K562 (cell line): Measurements from ENCODE around the gene FXYD4. TPM values are rescaled to one million over a fixed set of nuclear protein-coding genes. Genes with fewer than 3 reads are reported as not detected.

Source experiments
- CEBPB ChIP-seq: fragments of 450-650 bp; IDR thresholded peaks from 2 replicates; pipeline ENCODE4 v1.6.1; 2016; ENCODE audit warnings: missing genetic modification characterization, missing compliant biosample characterization
- DDX20 ChIP-seq: fragments of 450-650 bp; IDR thresholded peaks from 2 replicates; pipeline ENCODE4 v1.6.1; 2016; ENCODE audit warnings: missing genetic modification characterization, low read depth, mild to moderate bottlenecking, missing compliant biosample characterization, moderate library complexity
- ETS2 ChIP-seq: IDR thresholded peaks from 2 replicates; pipeline ENCODE4 v1.6.1; 2016; ENCODE audit warnings: borderline replicate concordance, missing genetic modification characterization, mild to moderate bottlenecking, moderate library complexity, missing compliant biosample characterization; ENCODE audit not compliant: poor library complexity, severe bottlenecking
- FIP1L1 ChIP-seq: fragments of 200-400 bp; formaldehyde crosslinking; IDR thresholded peaks from 2 replicates; pipeline ENCODE4 v1.6.1; 2018; ENCODE audit warnings: mild to moderate bottlenecking, low read depth, low read length; ENCODE audit not compliant: poor library complexity, severe bottlenecking
- HEY1 ChIP-seq: fragments of 250-450 bp; sonication (Bioruptor Pico); IDR thresholded peaks from 2 replicates; pipeline ENCODE4 v1.5.0; 2020; ENCODE audit warnings: mild to moderate bottlenecking, moderate library complexity, borderline replicate concordance
- HMGN3 ChIP-seq: IDR thresholded peaks from 2 replicates; pipeline ENCODE4 v1.6.1; 2011; ENCODE audit warnings: borderline replicate concordance, low read depth, mild to moderate bottlenecking, mixed read lengths, low read length; ENCODE audit not compliant: insufficient read length; ENCODE audit errors: extremely low read depth
- KDM4B ChIP-seq, 2 experiments: fragments of 450-650 bp in 1 of 2; sonication (generic) in 1 of 2; IDR thresholded peaks; 2 replicates each; pipeline ENCODE4 v1.6.1; 2016 to 2017; ENCODE audit warnings: borderline replicate concordance in 2 of 2, antibody characterized with exemption in 1 of 2, low read depth in 1 of 2, mild to moderate bottlenecking in 1 of 2
- NFRKB ChIP-seq: fragments of 450-650 bp; IDR thresholded peaks from 2 replicates; pipeline ENCODE4 v1.6.1; 2016; ENCODE audit warnings: low read depth
- POU5F1 ChIP-seq: fragments of 150-350 bp; IDR thresholded peaks from 2 replicates; pipeline ENCODE4 v1.6.1; 2014; ENCODE audit warnings: borderline replicate concordance, low read length, low read depth, mild to moderate bottlenecking; ENCODE audit not compliant: partially characterized antibody
- RFX5 ChIP-seq: IDR thresholded peaks from 2 replicates; pipeline ENCODE4 v1.6.1; 2011; ENCODE audit warnings: low read depth, mild to moderate bottlenecking, improper control_type of control experiment, low read length
- SNIP1 ChIP-seq: fragments of 450-650 bp; IDR thresholded peaks from 2 replicates; pipeline ENCODE4 v1.7.1; 2017; ENCODE audit warnings: low read depth, mild to moderate bottlenecking
- SOX6 ChIP-seq: fragments of 450-650 bp; IDR thresholded peaks from 2 replicates; pipeline ENCODE4 v1.6.1; 2014; ENCODE audit warnings: mild to moderate bottlenecking
- ZNF184 ChIP-seq: sonication (generic); formaldehyde crosslinking; IDR thresholded peaks from 2 replicates; pipeline ENCODE4 v1.5.0; 2020; ENCODE audit warnings: missing genetic modification reagents
- ZNF212 ChIP-seq: fragments of 450-650 bp; formaldehyde crosslinking; IDR thresholded peaks from 2 replicates; pipeline ENCODE4 v1.4.0; 2020; ENCODE audit warnings: mild to moderate bottlenecking
- polyA plus RNA-seq, 8 experiments: library from polyadenylated mRNA; depleted of rRNA in 4 of 8; stranded (reverse) in 5 of 8; unstranded in 3 of 8; fragments of >200 nt; fragmentation: Nextera tagmentation in 2 of 8; fragmentation: Illumina TruSeq in 1 of 8; extraction: Ambion mirVana in 2 of 8; extraction: Trizol in 1 of 8; gene quantifications; 2 replicates each; pipeline versions ENCODE4 v1.2.1 to v1.2.3, GENCODE V29; 2011 to 2014; ENCODE audit warnings: inconsistent platforms in 1 of 8, missing spikeins in 1 of 8
- total RNA-seq, 7 experiments: library from RNA; depleted of rRNA in 6 of 7; stranded (reverse); fragments of >200 nt in 6 of 7; fragmentation: Illumina TruSeq in 2 of 7; extraction: Trizol in 2 of 7; gene quantifications; 2 replicates each; pipeline versions ENCODE4 v1.2.1 to v1.2.3, GENCODE V29; 2011 to 2021; ENCODE audit warnings: low replicate concordance in 1 of 7
- TF ChIP-seq, protein P1 (sequence below): fragments of 200-400 bp; formaldehyde crosslinking; IDR thresholded peaks from 2 replicates; pipeline ENCODE4 v1.6.1; 2017; ENCODE audit warnings: mild to moderate bottlenecking, low read depth, low read length, moderate library complexity
- TF ChIP-seq, protein P2 (sequence below): IDR thresholded peaks from 2 replicates; pipeline ENCODE4 v1.6.1; 2012; ENCODE audit warnings: low read depth, low read length, improper control_type of control experiment, borderline replicate concordance
- TF ChIP-seq, protein P3 (sequence below): fragments of 450-650 bp; IDR thresholded peaks from one replicate; pipeline ENCODE4 v1.6.1; 2018; ENCODE audit warnings: mild to moderate bottlenecking, moderate library complexity; ENCODE audit not compliant: partially characterized antibody
- TF ChIP-seq, protein P4 (sequence below): sonication (generic); formaldehyde crosslinking; IDR thresholded peaks from 2 replicates; pipeline ENCODE4 v1.8.1; 2022; ENCODE audit warnings: missing genetic modification reagents
- TF ChIP-seq, protein P5 (sequence below), 2 experiments: fragments of 250-450 bp in 1 of 2; fragments of 450-650 bp in 1 of 2; sonication (Bioruptor Pico) in 1 of 2; IDR thresholded peaks; 2 replicates each; pipeline versions ENCODE4 v1.6.1 to v1.8.0; 2016 to 2021; ENCODE audit warnings: mild to moderate bottlenecking in 2 of 2, moderate library complexity in 2 of 2, missing compliant biosample characterization in 1 of 2, missing genetic modification characterization in 1 of 2

Gene FXYD4
- total and polyA plus RNA-seq, 9 of the 15 experiments (the other 6 are each of a cell fraction or from before 2014, with no cell fraction given) = not detected

DNA sequence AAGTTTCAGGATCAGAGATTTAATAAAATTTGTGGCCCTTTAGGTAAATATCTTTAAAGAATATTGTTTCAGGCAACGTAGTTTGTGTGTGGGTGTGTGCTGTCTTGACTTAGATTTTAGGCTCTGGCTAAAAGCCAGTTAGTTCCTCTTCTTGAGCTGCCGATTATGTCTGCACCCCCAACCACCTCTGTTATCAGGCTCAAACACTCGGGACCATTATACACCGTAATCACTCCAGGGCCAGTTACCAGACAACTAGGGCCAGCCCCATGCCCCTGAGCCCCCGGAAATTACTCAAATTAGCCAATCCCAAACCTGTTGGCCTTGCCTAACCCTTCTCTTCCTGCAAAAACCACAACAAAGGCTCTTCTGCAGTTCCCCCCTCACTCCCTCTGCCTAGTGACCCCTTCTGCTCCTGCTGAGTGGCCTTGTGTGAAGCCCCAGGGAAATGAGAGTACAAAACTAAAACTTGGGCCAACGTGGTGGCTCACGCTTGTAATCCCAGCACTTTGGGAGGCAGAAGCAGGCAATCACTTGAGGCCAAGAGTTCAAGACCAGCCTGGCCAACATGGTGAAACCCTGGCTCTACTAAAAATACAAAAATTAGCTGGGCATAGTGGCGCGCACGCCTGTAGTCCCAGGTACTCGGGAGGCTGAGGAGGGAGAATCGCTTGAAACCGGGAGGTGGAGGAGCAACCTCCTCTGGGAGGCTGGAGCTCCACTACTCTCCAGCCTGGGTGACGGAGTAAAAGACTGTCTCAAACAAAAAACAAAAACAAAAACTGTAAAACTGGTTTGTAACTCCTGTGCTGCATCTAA lies 46.7 kb downstream of the FXYD4 start (continued):
- TF ChIP-seq SOX6 (peak; percentile 100), POU5F1 (no peak), FIP1L1 (no peak), HEY1 (CRISPR knock-in tag) (peak; percentile 85), SNIP1 (no peak), ETS2 (tag) (no peak), RFX5 (no peak), KDM4B (IDR thresholded peaks at IDR 0.05; ENCODE audit: borderline replicate concordance in 2 of 2, low read depth in 1 of 2) (no peak), ZNF184 (no peak), NFRKB (peak; percentile 98), ZNF212 (CRISPR knock-in tag) (peak; percentile 84; the same call in 1 of the 2 replicates), HMGN3 (peak; percentile 99), CEBPB (tag) (peak; percentile 99), DDX20 (tag) (no peak; the same call in 1 of the 2 replicates)
- TF ChIP-seq, protein P1, sequence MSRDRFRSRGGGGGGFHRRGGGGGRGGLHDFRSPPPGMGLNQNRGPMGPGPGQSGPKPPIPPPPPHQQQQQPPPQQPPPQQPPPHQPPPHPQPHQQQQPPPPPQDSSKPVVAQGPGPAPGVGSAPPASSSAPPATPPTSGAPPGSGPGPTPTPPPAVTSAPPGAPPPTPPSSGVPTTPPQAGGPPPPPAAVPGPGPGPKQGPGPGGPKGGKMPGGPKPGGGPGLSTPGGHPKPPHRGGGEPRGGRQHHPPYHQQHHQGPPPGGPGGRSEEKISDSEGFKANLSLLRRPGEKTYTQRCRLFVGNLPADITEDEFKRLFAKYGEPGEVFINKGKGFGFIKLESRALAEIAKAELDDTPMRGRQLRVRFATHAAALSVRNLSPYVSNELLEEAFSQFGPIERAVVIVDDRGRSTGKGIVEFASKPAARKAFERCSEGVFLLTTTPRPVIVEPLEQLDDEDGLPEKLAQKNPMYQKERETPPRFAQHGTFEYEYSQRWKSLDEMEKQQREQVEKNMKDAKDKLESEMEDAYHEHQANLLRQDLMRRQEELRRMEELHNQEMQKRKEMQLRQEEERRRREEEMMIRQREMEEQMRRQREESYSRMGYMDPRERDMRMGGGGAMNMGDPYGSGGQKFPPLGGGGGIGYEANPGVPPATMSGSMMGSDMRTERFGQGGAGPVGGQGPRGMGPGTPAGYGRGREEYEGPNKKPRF = no peak
- TF ChIP-seq, protein P2, sequence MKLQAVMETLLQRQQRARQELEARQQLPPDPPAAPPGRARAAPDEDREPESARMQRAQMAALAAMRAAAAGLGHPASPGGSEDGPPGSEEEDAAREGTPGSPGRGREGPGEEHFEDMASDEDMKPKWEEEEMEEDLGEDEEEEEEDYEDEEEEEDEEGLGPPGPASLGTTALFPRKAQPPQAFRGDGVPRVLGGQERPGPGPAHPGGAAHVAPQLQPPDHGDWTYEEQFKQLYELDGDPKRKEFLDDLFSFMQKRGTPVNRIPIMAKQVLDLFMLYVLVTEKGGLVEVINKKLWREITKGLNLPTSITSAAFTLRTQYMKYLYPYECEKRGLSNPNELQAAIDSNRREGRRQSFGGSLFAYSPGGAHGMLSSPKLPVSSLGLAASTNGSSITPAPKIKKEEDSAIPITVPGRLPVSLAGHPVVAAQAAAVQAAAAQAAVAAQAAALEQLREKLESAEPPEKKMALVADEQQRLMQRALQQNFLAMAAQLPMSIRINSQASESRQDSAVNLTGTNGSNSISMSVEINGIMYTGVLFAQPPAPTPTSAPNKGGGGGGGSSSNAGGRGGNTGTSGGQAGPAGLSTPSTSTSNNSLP = peak; percentile 89
- TF ChIP-seq, protein P3, sequence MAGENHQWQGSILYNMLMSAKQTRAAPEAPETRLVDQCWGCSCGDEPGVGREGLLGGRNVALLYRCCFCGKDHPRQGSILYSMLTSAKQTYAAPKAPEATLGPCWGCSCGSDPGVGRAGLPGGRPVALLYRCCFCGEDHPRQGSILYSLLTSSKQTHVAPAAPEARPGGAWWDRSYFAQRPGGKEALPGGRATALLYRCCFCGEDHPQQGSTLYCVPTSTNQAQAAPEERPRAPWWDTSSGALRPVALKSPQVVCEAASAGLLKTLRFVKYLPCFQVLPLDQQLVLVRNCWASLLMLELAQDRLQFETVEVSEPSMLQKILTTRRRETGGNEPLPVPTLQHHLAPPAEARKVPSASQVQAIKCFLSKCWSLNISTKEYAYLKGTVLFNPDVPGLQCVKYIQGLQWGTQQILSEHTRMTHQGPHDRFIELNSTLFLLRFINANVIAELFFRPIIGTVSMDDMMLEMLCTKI = no peak
- TF ChIP-seq, protein P4, sequence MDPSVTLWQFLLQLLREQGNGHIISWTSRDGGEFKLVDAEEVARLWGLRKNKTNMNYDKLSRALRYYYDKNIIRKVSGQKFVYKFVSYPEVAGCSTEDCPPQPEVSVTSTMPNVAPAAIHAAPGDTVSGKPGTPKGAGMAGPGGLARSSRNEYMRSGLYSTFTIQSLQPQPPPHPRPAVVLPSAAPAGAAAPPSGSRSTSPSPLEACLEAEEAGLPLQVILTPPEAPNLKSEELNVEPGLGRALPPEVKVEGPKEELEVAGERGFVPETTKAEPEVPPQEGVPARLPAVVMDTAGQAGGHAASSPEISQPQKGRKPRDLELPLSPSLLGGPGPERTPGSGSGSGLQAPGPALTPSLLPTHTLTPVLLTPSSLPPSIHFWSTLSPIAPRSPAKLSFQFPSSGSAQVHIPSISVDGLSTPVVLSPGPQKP (CRISPR knock-in tag) = no peak
- TF ChIP-seq, protein P5, sequence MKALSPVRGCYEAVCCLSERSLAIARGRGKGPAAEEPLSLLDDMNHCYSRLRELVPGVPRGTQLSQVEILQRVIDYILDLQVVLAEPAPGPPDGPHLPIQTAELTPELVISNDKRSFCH (CRISPR knock-in tag; IDR thresholded peaks at IDR 0.05) = peak; percentile 61; the same call in 1 of the 2 replicates
- TF ChIP-seq, protein P5 (tag; IDR thresholded peaks at IDR 0.05) = peak; percentile 97
